Measurements from ENCODE around the gene UTS2R.
"Not testable (repeated sequence)": the region's sequence is repeated elsewhere in the genome, so short reads cannot be mapped to it uniquely, and the experiment has no call there.

Gene UTS2R

DNA sequence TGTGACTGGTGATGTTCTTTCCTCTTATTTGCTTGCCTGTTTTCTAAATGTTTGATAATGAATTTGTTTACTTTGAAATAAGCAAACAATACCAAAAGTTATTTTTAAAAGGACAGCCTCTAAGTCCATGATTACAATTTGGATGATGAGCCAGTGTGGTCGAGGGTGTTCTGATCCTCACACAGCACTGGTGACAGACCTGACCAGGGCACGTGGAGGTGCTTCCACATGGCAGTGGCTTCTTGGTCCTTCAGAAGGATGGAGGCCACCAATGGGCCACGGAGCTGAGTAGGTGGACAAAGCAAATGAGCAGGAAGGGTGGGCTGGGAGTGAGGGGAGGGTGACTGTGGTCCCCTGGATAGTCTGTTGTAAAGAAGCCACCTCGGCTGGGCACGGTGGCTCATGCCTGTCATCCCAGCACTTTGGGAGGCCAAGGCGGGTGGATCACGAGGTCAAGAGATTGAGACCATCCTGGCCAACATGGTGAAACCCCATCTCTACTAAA lies 16.7 kb upstream of the UTS2R start:
- DNase-seq (ENCODE audit: low read depth, low spot score) = no peak

- DNase-seq (ENCODE audit: low read depth, low spot score) = no peak
Observed at GRCh38 chr17:82355770-82356427, 15.7 kb upstream of the UTS2R start.

DNA sequence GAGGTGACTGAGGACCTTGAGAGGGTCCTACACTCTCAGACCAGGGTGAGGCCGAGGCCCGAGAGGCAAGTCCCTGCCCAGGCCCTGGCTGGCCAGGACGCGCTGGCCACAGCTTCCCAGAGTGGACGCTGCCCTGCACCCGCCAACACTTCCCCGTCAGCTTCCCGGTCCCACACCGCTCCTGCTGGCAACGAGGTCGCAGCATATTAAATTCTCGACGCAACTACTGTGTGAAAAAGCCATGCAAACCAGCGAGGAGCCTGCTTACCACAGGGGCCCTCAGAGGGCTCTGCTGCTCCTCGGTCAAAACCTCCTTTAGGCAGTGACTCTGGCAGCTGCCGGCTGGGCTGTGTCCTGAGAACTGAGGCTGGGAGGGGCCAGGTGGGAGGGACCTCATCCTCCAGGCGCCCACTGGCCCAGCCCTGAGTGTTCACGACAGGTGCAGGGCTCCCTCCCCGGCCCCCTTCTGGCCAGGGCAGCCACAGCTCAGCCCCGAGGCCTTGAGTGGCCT lies 14.7 kb upstream of the UTS2R start:
- DNase-seq (ENCODE audit: low read depth, low spot score) = peak; percentile 58

DNA sequence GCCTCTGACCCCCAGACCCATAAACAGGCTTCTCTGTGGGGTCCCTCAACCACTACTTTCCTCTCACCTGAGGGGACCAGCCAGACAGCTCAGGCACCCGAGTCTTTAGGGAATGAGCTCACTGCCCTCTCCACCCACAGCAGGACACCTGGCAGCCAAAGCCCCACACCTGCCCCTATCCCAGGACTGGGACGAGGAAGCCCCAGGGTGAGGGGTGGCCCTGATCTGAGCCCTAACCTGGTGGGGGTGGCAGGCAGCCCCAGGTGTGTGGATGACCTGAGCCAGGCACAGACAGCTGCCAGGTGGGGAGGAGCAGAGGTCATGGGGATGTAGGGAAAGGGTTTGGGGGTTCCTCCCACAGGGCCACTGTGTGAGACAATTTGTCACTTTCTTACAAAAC lies 14.2 kb upstream of the UTS2R start:
- no peak for DNase-seq (ENCODE audit: low read depth, low spot score)

GRCh38 chr17:82358465-82359350 lies 12.9 kb upstream of the UTS2R start, which contains the start of gene TEX19:
TEX19 (plus strand) TSS chr17:82359247; CDS start chr17:82362151, 2,904 bp downstream.
- peak; percentile 58 for DNase-seq (ENCODE audit: low read depth, low spot score)

DNA sequence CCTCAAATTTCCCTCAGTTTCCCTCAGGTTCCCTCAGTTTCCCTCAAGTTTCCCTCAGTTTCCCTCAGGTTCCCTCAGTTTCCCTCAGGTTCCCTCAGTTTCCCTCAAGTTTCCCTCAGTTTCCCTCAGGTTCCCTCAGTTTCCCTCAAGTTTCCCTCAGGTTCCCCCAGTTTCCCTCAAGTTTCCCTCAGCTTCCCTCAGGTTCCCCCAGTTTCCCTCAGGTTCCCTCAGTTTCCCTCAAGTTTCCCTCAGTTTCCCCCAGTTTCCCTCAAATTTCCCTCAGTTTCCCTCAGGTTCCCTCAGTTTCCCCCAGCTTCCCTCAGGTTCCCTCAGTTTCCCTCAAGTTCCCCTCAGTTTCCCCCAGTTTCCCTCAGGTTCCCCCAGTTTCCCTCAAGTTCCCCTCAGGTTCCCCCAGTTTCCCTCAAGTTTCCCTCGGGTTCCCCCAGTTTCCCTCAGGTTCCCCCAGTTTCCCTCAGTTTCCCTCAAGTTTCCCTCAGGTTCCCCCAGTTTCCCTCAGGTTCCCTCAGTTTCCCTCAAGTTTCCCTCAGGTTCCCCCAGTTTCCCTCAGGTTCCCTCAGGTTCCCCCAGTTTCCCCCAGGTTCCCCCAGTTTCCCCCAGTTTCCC lies 12.0 kb upstream of the UTS2R start:
- DNase-seq (ENCODE audit: low read depth, low spot score) = not testable (repeated sequence)

DNA sequence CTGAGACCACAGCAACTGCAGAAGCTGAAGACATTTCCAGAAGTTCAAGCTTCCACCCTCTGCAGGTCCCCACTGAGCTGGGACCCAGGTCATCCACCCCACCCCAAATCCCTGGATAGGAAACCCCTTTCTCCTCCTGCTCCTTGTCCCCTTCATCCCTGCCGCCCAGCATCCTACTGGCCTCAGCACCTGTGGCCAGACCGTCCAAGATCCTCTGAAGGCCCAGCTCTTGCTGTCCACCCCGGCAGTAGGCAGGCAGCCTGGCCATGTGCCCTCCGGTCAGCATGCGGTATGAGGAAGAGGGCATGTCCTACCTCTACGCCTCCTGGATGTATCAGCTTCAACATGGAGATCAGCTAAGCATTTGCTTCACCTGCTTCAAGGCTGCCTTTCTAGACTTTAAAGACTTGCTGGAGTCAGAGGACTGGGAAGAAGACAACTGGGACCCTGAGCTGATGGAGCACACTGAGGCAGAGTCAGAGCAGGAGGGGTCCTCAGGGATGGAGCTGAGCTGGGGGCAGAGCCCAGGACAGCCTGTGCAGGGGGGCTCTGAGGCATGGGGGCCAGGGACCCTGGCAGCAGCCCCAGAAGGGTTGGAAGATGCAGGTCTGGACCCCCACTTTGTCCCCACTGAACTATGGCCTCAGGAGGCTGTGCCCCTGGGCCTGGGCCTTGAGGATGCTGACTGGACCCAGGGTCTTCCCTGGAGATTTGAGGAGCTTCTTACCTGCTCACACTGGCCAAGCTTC lies 9.5 kb upstream of the UTS2R start:
- no peak for DNase-seq (ENCODE audit: low read depth, low spot score)

GRCh38 chr17:82365606-82366295 lies 5.8 kb upstream of the UTS2R start:
- DNase-seq (ENCODE audit: low read depth, low spot score) = no peak

GRCh38 chr17:82366749-82367148 lies 4.8 kb upstream of the UTS2R start:
- DNase-seq (ENCODE audit: low read depth, low spot score) = no peak

- DNase-seq (ENCODE audit: low read depth, low spot score) = peak; percentile 87
Observed at GRCh38 chr17:82367724-82368524, 3.6 kb upstream of the UTS2R start.

DNA sequence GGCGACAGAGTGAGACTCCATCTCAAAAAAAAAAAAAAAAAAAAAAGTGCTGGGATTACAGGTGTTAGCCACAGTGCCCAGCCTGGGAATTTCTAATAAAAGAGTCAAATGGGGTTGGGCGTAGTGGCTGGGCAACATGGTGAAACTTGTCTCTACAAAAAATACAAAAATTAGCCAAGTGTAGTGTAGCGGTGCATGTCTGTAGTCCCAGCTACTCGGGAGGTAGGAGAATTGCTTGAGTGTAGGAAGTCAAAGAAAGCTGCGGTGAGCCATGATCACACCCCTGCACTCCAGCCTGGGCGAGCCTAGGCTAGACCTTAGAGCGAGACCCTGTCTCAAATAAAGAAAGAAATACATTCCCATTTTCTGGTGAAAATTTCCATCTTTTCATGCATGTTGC lies 2.4 kb upstream of the UTS2R start:
- no peak for DNase-seq (ENCODE audit: low read depth, low spot score)

DNA sequence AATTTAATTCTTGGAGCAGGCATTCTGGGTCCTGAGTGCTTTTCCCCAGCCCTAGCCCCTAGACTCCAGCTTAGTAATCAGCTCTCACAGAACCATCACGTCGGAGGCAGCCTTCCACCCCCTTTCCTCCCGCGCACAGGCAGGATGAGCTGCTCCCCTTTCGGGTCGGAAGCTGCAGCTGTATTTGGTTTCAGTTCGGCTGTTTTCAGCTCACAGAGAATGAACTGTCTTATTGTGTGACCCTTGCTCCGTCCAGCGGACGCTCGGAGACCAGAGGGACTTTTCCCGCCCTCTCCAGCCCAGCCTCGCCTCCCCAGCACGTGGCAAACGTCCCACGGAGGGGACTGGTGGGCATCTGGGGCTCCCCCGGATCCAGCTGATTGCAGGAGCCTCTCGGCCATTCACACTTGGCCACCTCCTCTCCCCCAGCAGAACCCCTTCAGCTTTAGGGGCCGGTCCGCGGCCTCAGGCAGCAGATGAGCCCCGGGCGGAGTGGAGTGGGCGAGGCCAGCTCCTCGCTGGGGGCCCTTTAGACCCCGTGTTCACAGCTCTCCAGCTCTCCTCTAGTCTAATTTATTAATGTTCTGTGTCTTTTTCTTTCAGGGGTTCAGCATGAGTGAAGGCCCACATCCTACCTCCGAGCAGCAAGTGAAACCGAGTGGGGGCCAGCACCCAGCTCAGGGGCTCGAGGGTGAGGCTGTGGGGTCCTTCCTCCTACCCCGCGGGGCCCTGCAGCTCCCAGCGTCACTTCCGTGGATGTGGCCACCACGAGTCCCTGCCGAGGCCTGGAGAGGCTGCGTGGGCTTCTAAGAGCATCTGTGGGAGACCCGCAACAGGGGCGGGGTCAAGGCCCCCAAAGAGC lies 863 bp upstream of the UTS2R start:
- DNase-seq (ENCODE audit: low read depth, low spot score) = peak; percentile 26

GRCh38 chr17:82372249-82373071 lies 895 bp downstream of the UTS2R start:
- DNase-seq (ENCODE audit: low read depth, low spot score) = no peak

GRCh38 chr17:82373072-82373452 lies 1.5 kb downstream of the UTS2R start:
- DNase-seq (ENCODE audit: low read depth, low spot score) = not testable (repeated sequence)

DNA sequence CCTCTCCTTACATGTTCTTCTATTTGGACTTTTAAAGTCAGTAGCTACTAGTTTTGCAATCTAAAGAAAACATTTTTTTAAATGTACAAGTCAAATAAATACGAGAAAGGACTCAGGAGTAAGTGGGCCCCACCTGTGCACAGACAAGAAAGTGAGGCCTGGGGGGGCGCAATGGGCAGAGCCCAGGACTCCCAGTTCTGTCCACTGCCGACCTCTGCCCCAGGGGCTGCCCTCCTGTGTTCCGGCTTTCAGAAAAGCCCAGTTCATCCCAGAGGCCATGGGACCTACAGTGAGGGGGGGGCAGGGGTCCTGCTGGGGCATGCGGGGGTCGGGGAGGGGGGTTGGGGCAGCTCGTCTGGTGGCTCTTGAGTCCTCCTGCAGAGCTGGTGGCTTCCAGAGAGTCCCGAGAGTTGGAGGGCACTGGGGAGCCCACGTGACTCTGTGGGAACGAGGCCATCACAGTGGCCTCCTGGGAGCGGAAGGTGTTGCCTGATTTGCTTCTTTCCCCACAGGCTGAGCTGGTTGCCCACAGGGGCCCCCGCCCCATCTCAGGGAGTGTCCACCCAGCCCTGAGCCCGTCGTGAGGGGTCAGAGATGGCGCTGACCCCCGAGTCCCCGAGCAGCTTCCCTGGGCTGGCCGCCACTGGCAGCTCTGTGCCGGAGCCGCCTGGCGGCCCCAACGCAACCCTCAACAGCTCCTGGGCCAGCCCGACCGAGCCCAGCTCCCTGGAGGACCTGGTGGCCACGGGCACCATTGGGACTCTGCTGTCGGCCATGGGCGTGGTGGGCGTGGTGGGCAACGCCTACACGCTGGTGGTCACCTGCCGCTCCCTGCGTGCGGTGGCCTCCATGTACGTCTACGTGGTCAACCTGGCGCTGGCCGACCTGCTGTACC lies 2.4 kb downstream of the UTS2R start:
- DNase-seq (ENCODE audit: low read depth, low spot score) = no peak

DNA sequence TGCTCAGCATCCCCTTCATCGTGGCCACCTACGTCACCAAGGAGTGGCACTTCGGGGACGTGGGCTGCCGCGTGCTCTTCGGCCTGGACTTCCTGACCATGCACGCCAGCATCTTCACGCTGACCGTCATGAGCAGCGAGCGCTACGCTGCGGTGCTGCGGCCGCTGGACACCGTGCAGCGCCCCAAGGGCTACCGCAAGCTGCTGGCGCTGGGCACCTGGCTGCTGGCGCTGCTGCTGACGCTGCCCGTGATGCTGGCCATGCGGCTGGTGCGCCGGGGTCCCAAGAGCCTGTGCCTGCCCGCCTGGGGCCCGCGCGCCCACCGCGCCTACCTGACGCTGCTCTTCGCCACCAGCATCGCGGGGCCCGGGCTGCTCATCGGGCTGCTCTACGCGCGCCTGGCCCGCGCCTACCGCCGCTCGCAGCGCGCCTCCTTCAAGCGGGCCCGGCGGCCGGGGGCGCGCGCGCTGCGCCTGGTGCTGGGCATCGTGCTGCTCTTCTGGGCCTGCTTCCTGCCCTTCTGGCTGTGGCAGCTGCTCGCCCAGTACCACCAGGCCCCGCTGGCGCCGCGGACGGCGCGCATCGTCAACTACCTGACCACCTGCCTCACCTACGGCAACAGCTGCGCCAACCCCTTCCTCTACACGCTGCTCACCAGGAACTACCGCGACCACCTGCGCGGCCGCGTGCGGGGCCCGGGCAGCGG lies 3.2 kb downstream of the UTS2R start:
- no peak for DNase-seq (ENCODE audit: low read depth, low spot score)

Data from ELF-1 (cell line).